ENCODE data around the gene ZNF407. TPM values are rescaled to one million over a fixed set of nuclear protein-coding genes. Genes with fewer than 3 reads are reported as not detected.

The ZNF407 gene
- total and polyA plus RNA-seq, 12 donors, result 2.5 to 20.2 (median 8.4) TPM

- no peak overlapping the region for H3K4me3 ChIP-seq
- no peak overlapping the region for H3K27ac ChIP-seq
- no peaks in the 10 kb centered on the region for H3K4me1 ChIP-seq (replicated peaks in 1 of 2)
- no peaks in the 10 kb centered on the region for H3K36me3 ChIP-seq (replicated peaks in 1 of 2)
- H3K9me3 ChIP-seq (replicated peaks in 1 of 3), result no peaks in the 10 kb centered on the region
- intact Hi-C loops (cut with DNase I), result no loop called here
- H3K27me3 ChIP-seq, result no peaks in the 10 kb centered on the region
- 88 to 90% (median 89%) methylated on average over 5 of the region's 5 CpGs for WGBS, 4 donors
- TF ChIP-seq, protein P1, sequence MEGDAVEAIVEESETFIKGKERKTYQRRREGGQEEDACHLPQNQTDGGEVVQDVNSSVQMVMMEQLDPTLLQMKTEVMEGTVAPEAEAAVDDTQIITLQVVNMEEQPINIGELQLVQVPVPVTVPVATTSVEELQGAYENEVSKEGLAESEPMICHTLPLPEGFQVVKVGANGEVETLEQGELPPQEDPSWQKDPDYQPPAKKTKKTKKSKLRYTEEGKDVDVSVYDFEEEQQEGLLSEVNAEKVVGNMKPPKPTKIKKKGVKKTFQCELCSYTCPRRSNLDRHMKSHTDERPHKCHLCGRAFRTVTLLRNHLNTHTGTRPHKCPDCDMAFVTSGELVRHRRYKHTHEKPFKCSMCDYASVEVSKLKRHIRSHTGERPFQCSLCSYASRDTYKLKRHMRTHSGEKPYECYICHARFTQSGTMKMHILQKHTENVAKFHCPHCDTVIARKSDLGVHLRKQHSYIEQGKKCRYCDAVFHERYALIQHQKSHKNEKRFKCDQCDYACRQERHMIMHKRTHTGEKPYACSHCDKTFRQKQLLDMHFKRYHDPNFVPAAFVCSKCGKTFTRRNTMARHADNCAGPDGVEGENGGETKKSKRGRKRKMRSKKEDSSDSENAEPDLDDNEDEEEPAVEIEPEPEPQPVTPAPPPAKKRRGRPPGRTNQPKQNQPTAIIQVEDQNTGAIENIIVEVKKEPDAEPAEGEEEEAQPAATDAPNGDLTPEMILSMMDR (IDR thresholded peaks at IDR 0.05), result no peak
- TF ChIP-seq POLR2A (IDR thresholded peaks at IDR 0.05), result no peak
- DNase-seq, result no peak
Measured at GRCh38 chr18:74869904-74870863, 272.5 kb downstream of the ZNF407 start.

GRCh38 chr18:74870950-74871349 lies 273.3 kb downstream of the ZNF407 start:
- no peaks in the 10 kb centered on the region for H3K4me1 ChIP-seq (replicated peaks in 1 of 2)
- TF ChIP-seq POLR2A (IDR thresholded peaks at IDR 0.05), result no peak
- TF ChIP-seq, protein P1 (IDR thresholded peaks at IDR 0.05), result no peak
- no peaks in the 10 kb centered on the region for H3K36me3 ChIP-seq (replicated peaks in 1 of 2)
- intact Hi-C loops (cut with DNase I), result no loop called here
- no peak overlapping the region for H3K27ac ChIP-seq
- no peaks in the 10 kb centered on the region for H3K9me3 ChIP-seq (replicated peaks in 1 of 3)
- no peak overlapping the region for H3K4me3 ChIP-seq
- no peak for DNase-seq
- 95 to 98% (median 97%) methylated on average over 5 of the region's 5 CpGs for WGBS, 4 donors
- no peaks in the 10 kb centered on the region for H3K27me3 ChIP-seq

DNA sequence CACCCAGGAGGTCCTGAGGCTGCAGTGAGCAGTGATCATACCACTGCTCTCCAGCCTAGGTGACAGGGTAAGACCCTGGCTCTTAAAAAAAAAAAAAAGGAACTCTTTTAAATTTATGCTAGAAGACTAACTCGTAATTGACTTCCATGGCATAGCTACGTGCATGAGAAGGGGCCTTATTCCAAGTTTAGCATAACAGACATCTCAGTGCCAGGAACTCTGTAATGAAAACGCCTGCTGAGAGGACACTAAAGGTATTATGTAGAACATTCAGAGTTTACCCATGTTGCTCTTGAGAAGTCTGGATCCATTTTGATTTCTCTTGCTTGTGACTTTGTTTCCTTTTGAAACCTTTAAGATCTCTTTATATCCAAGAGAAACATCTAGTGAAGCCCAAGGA lies 276.0 kb downstream of the ZNF407 start:
- Histone ChIP-seq H3K36me3 (replicated peaks in 1 of 2) (no peaks in the 10 kb centered on the region), H3K27ac (no peak overlapping the region), H3K4me1 (replicated peaks in 1 of 2) (no peaks in the 10 kb centered on the region), H3K27me3 (no peaks in the 10 kb centered on the region), H3K4me3 (no peak overlapping the region), H3K9me3 (replicated peaks in 1 of 3) (no peaks in the 10 kb centered on the region)
- intact Hi-C loops (cut with DNase I), result no loop called here
- TF ChIP-seq POLR2A (IDR thresholded peaks at IDR 0.05), result no peak
- TF ChIP-seq, protein P1 (IDR thresholded peaks at IDR 0.05), result no peak
- no peak for DNase-seq
- WGBS, 4 donors, result 92 to 99% (median 96%) methylated on average over 3 of the region's 3 CpGs

GRCh38 chr18:74874351-74874750 lies 276.7 kb downstream of the ZNF407 start:
- no peaks in the 10 kb centered on the region for H3K36me3 ChIP-seq (replicated peaks in 1 of 2)
- DNase-seq, result no peak
- intact Hi-C loops (cut with DNase I), result no loop called here
- WGBS, 4 donors, result 87 to 95% (median 89%) methylated on average over 5 of the region's 5 CpGs
- no peaks in the 10 kb centered on the region for H3K27me3 ChIP-seq
- H3K9me3 ChIP-seq (replicated peaks in 1 of 3), result no peaks in the 10 kb centered on the region
- no peak overlapping the region for H3K27ac ChIP-seq
- no peak overlapping the region for H3K4me3 ChIP-seq
- no peaks in the 10 kb centered on the region for H3K4me1 ChIP-seq (replicated peaks in 1 of 2)
- no peak for TF ChIP-seq POLR2A (IDR thresholded peaks at IDR 0.05)
- TF ChIP-seq, protein P1 (IDR thresholded peaks at IDR 0.05), result no peak

Data from adrenal gland (tissue), 12 donors.